GM19467 (cell line): ENCODE results near the gene NHS.

Experiments
- ATAC-seq: cut with Tn5 transposase; IDR thresholded peaks from one replicate; pipeline ENCODE4 v1.9.1; 2021; ENCODE audit warnings: mild to moderate bottlenecking, moderate library complexity; ENCODE audit not compliant: unreplicated experiment

The NHS gene

GRCh38 chrX:17374619-17375366 lies at the start of gene NHS:
NHS (plus strand) TSS chrX:17375200; CDS start chrX:17375758, 558 bp downstream.
- ATAC-seq = no peak

- no peak for ATAC-seq
Observed at GRCh38 chrX:17328837-17329236, 46.2 kb upstream of the NHS start.

- no peak for ATAC-seq
Observed at GRCh38 chrX:17336377-17336776, 38.6 kb upstream of the NHS start.

- no peak for ATAC-seq
Observed at GRCh38 chrX:17355976-17356375, 19.0 kb upstream of the NHS start.

- no peak for ATAC-seq
Observed at GRCh38 chrX:17359500-17359899, 15.5 kb upstream of the NHS start.

- ATAC-seq = no peak
Observed at GRCh38 chrX:17361620-17362019, 13.4 kb upstream of the NHS start.

- ATAC-seq = no peak
Observed at GRCh38 chrX:17368002-17368401, 7.0 kb upstream of the NHS start.

GRCh38 chrX:17369309-17369708 lies 5.7 kb upstream of the NHS start:
- no peak for ATAC-seq

- ATAC-seq = no peak
Observed at GRCh38 chrX:17370191-17370590, 4.8 kb upstream of the NHS start.

GRCh38 chrX:17372052-17372451 lies 2.9 kb upstream of the NHS start:
- no peak for ATAC-seq

- ATAC-seq = no peak
Observed at GRCh38 chrX:17373337-17373736, 1.7 kb upstream of the NHS start.

GRCh38 chrX:17375367-17375636 lies 302 bp downstream of the NHS start:
- no peak for ATAC-seq

- ATAC-seq = no peak
Observed at GRCh38 chrX:17375637-17376430, 834 bp downstream of the NHS start.

- ATAC-seq = no peak
Observed at GRCh38 chrX:17376431-17377077, 1.6 kb downstream of the NHS start.

GRCh38 chrX:17377091-17377717 lies 2.2 kb downstream of the NHS start:
- no peak for ATAC-seq

GRCh38 chrX:17377795-17378194 lies 2.8 kb downstream of the NHS start:
- no peak for ATAC-seq

- ATAC-seq = no peak
Observed at GRCh38 chrX:17380221-17380620, 5.2 kb downstream of the NHS start.

- ATAC-seq = no peak
Observed at GRCh38 chrX:17390419-17390850, 15.4 kb downstream of the NHS start.

- ATAC-seq = no peak
Observed at GRCh38 chrX:17395154-17395553, 20.2 kb downstream of the NHS start.

- no peak for ATAC-seq
Observed at GRCh38 chrX:17397074-17397473, 22.1 kb downstream of the NHS start.

GRCh38 chrX:17403189-17403691 lies 28.2 kb downstream of the NHS start:
- no peak for ATAC-seq
